ENCODE measurements around the gene C1QTNF2. TPM values are rescaled to one million over a fixed set of nuclear protein-coding genes. Genes with fewer than 3 reads are reported as not detected.
"Not testable (repeated sequence)": the region's sequence is repeated elsewhere in the genome, so short reads cannot be mapped to it uniquely, and the experiment has no call there.

C1QTNF2 gene
- total RNA-seq, 1 experiment from 2014 or later: not detected

DNA sequence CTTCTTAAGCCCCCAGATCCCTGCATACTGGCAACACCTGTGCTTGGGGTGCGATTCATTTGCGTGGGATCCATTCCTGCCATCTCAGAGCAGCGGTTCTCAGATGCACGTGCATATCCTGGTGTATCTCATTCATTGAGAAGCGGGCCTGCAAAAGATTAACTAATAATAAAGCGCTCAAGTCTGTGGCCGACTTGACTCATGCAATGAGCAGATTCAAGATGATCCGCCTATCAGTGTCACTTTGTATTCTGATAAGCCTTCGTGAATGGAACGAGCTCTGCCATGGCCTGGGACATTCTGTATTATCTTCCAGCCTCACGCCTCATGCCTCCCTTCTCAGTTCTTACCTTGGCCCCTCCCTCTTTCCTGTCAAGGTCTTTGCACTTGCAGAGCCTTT is 22.3 kb downstream of the C1QTNF2 start:
- no peaks in the 10 kb centered on the region for H3K27me3 ChIP-seq (ENCODE audit: low read length)
- H3K4me2 ChIP-seq (ENCODE audit: low read depth, low read length, poor library complexity, severe bottlenecking): no peak overlapping the region
- no peak overlapping the region for H3K4me3 ChIP-seq (ENCODE audit: low read length)
- no peaks in the 10 kb centered on the region for H3K36me3 ChIP-seq (ENCODE audit: insufficient read depth, low read length)
- no peaks in the 10 kb centered on the region for H3K9me3 ChIP-seq (ENCODE audit: low read length)
- no peak overlapping the region for H2AFZ ChIP-seq (ENCODE audit: low read length)
- H3K27ac ChIP-seq (ENCODE audit: low read length): no peak overlapping the region
- H3K4me1 ChIP-seq (ENCODE audit: low read length): no peaks in the 10 kb centered on the region
- H3K79me2 ChIP-seq (ENCODE audit: low read length): no peaks in the 10 kb centered on the region
- H4K20me1 ChIP-seq (ENCODE audit: insufficient read depth, low read depth, low read length): no peaks in the 10 kb centered on the region
- no peak for DNase-seq
- H3K9me2 ChIP-seq (replicated peaks; ENCODE audit: insufficient read depth, low read length): no peaks in the 10 kb centered on the region
- H3K9ac ChIP-seq (ENCODE audit: low read length): no peak overlapping the region

DNA sequence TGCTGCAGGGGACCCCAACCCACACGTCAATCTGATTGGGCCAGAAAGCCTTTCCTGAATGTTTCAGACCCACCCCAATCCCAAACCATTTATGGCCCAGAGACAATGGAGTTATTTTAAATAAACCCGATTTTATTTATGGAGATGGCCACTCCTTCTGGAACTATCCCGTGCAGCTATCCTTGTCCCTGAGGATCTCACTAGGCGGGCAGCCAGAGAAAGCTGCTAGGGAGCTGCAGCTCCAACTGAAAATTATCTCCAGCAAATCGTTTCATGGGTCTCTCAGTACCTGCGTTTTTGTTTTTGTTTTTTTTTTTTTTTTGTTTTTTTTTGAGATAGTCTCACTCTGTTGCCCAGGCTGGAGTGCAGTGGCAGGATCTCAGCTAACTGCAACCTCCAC is 23.0 kb downstream of the C1QTNF2 start:
- Histone ChIP-seq H2AFZ (ENCODE audit: low read length) (no peak overlapping the region), H3K4me2 (ENCODE audit: low read depth, low read length, poor library complexity, severe bottlenecking) (no peak overlapping the region), H3K27ac (ENCODE audit: low read length) (no peak overlapping the region), H3K4me3 (ENCODE audit: low read length) (no peak overlapping the region), H4K20me1 (ENCODE audit: insufficient read depth, low read depth, low read length) (no peaks in the 10 kb centered on the region), H3K36me3 (ENCODE audit: insufficient read depth, low read length) (no peaks in the 10 kb centered on the region), H3K4me1 (ENCODE audit: low read length) (no peaks in the 10 kb centered on the region), H3K79me2 (ENCODE audit: low read length) (no peaks in the 10 kb centered on the region), H3K9me3 (ENCODE audit: low read length) (no peaks in the 10 kb centered on the region), H3K9me2 (replicated peaks; ENCODE audit: insufficient read depth, low read length) (no peaks in the 10 kb centered on the region), H3K27me3 (ENCODE audit: low read length) (no peaks in the 10 kb centered on the region), H3K9ac (ENCODE audit: low read length) (no peak overlapping the region)
- DNase-seq: no peak

DNA sequence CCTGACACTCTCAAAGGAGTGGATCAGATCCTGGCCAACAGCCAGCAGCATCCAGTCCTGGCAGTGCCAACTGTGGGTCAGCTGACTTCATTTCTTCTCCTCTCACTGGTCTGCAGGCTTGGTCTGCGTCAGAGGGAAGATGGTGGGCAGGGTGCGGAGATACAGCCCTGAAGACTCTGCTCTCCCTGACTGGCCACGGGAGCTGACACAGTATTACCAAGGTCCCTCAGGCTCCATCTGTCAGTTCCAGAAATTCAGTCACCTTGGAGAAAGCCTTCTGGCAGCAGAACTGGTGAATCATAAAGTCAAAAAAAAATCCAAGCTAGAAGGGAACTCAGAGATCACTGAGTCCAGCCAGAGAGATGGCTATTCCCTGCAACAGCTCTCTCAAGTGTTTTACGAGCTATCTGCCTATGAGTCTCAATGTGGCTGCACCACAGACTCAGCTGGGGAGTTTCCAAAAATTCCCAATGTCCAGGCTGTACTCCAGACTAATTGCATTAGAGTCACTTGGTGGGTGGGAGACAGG is 27.9 kb downstream of the C1QTNF2 start:
- no peaks in the 10 kb centered on the region for H3K4me1 ChIP-seq (ENCODE audit: low read length)
- no peaks in the 10 kb centered on the region for H3K36me3 ChIP-seq (ENCODE audit: insufficient read depth, low read length)

DNA sequence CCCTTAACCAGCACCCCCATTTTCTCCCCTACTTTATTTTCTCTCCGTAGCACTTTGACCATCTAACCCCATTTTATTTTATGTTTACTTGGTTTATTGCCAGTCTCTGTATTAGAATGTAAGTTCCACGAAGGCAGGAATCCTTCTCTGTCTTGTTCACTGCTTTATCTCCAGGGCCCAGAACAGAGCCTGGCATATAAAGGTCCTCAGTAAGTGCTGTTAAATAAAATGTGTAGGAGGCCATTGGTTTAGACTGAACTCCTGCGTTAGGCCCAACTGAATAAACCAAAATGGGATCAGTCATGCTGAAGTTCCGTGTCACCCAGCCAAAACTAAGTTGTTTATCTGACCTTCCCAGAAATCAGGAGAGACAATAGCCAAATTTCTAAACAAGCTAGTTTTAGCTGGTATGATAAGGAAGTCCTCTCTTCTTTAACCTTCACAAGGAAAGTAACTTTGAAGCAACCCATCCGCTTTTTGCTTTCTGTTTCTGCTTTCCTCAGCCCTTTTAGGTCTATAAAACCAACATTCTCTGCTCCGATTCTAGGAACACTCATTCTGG is 29.0 kb downstream of the C1QTNF2 start:
- Histone ChIP-seq H3K27ac (ENCODE audit: low read length) (no peak overlapping the region), H3K79me2 (ENCODE audit: low read length) (no peaks in the 10 kb centered on the region), H3K4me2 (ENCODE audit: low read depth, low read length, poor library complexity, severe bottlenecking) (no peak overlapping the region), H3K36me3 (ENCODE audit: insufficient read depth, low read length) (no peaks in the 10 kb centered on the region), H4K20me1 (ENCODE audit: insufficient read depth, low read depth, low read length) (no peaks in the 10 kb centered on the region), H3K9me3 (ENCODE audit: low read length) (no peaks in the 10 kb centered on the region), H3K9ac (ENCODE audit: low read length) (no peak overlapping the region), H3K27me3 (ENCODE audit: low read length) (no peaks in the 10 kb centered on the region), H3K4me3 (ENCODE audit: low read length) (no peak overlapping the region), H2AFZ (ENCODE audit: low read length) (no peak overlapping the region), H3K9me2 (replicated peaks; ENCODE audit: insufficient read depth, low read length) (no peaks in the 10 kb centered on the region), H3K4me1 (ENCODE audit: low read length) (no peaks in the 10 kb centered on the region)
- DNase-seq: no peak

More for the DNA sequence above, 27.9 kb downstream of the C1QTNF2 start:
- H3K27me3 ChIP-seq (ENCODE audit: low read length): no peaks in the 10 kb centered on the region
- no peaks in the 10 kb centered on the region for H3K9me2 ChIP-seq (replicated peaks; ENCODE audit: insufficient read depth, low read length)
- H3K27ac ChIP-seq (ENCODE audit: low read length): no peak overlapping the region
- no peak for DNase-seq
- no peak overlapping the region for H3K4me3 ChIP-seq (ENCODE audit: low read length)
- no peak overlapping the region for H3K4me2 ChIP-seq (ENCODE audit: low read depth, low read length, poor library complexity, severe bottlenecking)
- no peaks in the 10 kb centered on the region for H3K9me3 ChIP-seq (ENCODE audit: low read length)
- H3K9ac ChIP-seq (ENCODE audit: low read length): no peak overlapping the region
- no peaks in the 10 kb centered on the region for H3K79me2 ChIP-seq (ENCODE audit: low read length)
- H2AFZ ChIP-seq (ENCODE audit: low read length): no peak overlapping the region
- H4K20me1 ChIP-seq (ENCODE audit: insufficient read depth, low read depth, low read length): no peaks in the 10 kb centered on the region

DNA sequence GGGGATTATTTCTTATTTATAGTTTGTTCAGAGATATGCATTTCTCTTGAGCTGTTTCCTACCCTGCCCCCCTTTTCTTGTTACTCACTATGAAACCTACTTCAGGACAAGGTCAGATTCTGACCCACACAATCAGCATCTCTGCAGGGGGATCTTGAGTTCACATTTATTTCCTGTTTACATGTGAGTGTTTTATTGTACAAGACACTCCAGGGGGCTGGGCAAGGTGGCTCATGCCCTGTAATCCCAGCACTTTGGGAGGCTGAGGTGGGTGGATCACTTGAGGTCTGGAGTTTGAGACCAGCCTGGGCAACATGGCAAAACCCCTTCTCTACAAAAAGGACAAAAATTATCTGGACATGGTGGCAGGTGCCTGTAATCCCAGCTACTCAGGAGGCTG is 29.9 kb downstream of the C1QTNF2 start:
- not testable (repeated sequence) for H3K9me2 ChIP-seq (replicated peaks; ENCODE audit: insufficient read depth, low read length); H3K4me1 ChIP-seq (ENCODE audit: low read length); H3K4me2 ChIP-seq (ENCODE audit: low read depth, low read length, poor library complexity, severe bottlenecking); H3K79me2 ChIP-seq (ENCODE audit: low read length); DNase-seq; H3K27me3 ChIP-seq (ENCODE audit: low read length); H3K36me3 ChIP-seq (ENCODE audit: insufficient read depth, low read length); H3K27ac ChIP-seq (ENCODE audit: low read length); H3K9me3 ChIP-seq (ENCODE audit: low read length); H3K4me3 ChIP-seq (ENCODE audit: low read length); H3K9ac ChIP-seq (ENCODE audit: low read length); H4K20me1 ChIP-seq (ENCODE audit: insufficient read depth, low read depth, low read length); H2AFZ ChIP-seq (ENCODE audit: low read length)

DNA sequence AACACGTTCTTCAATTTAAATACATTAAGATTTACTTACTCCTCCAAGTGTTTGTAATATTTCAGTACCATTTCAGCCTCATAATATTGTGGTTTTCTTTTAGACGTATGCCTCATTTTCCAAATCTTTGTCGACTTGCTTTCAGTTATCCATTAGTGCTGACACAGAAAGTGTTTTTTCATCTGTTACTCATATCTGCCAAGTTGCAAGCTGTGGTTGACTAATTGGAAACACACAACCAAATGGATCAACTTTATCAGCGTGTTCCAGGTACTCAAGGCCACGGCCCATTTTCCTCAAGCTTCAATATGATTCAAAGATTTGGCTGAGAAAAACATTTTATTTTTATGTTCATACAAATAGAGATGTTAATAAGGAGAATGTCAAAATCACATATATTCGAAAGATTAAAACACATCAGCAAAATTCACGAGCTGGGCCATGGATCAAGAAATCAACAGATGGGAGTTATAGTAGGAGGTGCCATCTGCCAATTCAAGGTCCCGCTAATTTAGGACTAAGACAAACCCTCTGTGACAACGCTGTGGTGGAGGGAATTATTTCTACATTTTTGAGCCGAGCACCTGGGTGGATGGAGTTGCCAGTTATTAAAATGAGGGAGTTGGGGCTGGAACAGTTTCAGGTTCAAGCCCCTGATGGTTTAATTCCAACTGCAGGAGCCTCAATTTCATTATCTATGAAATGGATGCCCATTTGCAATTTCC is 30.9 kb downstream of the C1QTNF2 start:
- no peaks in the 10 kb centered on the region for H3K9me2 ChIP-seq (replicated peaks; ENCODE audit: insufficient read depth, low read length)
- no peaks in the 10 kb centered on the region for H3K79me2 ChIP-seq (ENCODE audit: low read length)
- H3K9me3 ChIP-seq (ENCODE audit: low read length): no peaks in the 10 kb centered on the region
- no peak overlapping the region for H3K4me3 ChIP-seq (ENCODE audit: low read length)
- no peak for DNase-seq
- no peak overlapping the region for H3K4me2 ChIP-seq (ENCODE audit: low read depth, low read length, poor library complexity, severe bottlenecking)
- no peak overlapping the region for H2AFZ ChIP-seq (ENCODE audit: low read length)
- H3K4me1 ChIP-seq (ENCODE audit: low read length): no peaks in the 10 kb centered on the region
- H3K27ac ChIP-seq (ENCODE audit: low read length): no peak overlapping the region
- no peaks in the 10 kb centered on the region for H3K36me3 ChIP-seq (ENCODE audit: insufficient read depth, low read length)
- no peaks in the 10 kb centered on the region for H4K20me1 ChIP-seq (ENCODE audit: insufficient read depth, low read depth, low read length)
- no peak overlapping the region for H3K9ac ChIP-seq (ENCODE audit: low read length)
- H3K27me3 ChIP-seq (ENCODE audit: low read length): no peaks in the 10 kb centered on the region

DNA sequence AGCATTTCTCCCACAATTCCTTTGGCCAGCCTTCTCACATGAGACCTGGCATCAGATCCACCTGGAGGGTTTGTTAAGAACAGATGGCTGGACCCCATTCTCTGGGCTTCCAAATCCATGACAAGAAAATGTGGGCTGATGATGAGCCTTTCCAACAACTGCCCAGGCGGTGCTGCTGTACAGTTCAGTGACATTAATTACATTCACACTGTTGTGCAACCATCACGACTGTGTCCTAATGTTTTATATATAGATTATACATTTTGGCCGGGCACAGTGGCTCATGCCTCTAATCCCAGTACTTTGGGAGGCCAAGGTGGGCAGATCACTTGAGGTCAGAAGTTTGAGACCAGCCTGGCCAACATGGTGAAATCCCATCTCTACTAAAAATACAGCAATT is 35.7 kb downstream of the C1QTNF2 start:
- H3K9ac ChIP-seq (ENCODE audit: low read length); H3K9me3 ChIP-seq (ENCODE audit: low read length); H3K4me2 ChIP-seq (ENCODE audit: low read depth, low read length, poor library complexity, severe bottlenecking); H3K36me3 ChIP-seq (ENCODE audit: insufficient read depth, low read length); H3K27me3 ChIP-seq (ENCODE audit: low read length); H3K79me2 ChIP-seq (ENCODE audit: low read length); H3K4me3 ChIP-seq (ENCODE audit: low read length); H3K9me2 ChIP-seq (replicated peaks; ENCODE audit: insufficient read depth, low read length); H2AFZ ChIP-seq (ENCODE audit: low read length); DNase-seq; H3K27ac ChIP-seq (ENCODE audit: low read length); H3K4me1 ChIP-seq (ENCODE audit: low read length); H4K20me1 ChIP-seq (ENCODE audit: insufficient read depth, low read depth, low read length): not testable (repeated sequence)

DNA sequence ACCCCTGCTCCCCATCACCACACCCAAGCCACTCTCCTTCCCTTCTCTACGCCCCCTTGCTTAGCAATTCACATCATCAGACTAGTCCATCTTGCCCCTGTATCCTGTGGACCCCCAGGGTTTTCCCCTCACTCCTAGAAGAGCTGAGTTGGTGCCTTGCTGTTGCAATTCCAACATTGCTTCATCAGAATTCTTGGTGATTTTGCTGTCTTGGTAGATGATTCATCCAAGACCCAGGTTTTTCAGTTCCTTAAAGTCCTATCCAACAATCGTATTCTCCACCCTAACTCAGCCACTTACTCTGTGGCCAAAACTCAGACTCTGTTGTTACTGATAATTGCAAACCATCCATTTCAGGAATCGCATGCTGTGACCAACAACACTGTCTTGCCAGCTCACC is 36.7 kb downstream of the C1QTNF2 start:
- Histone ChIP-seq H4K20me1 (ENCODE audit: insufficient read depth, low read depth, low read length) (no peaks in the 10 kb centered on the region), H3K9ac (ENCODE audit: low read length) (no peak overlapping the region), H3K27me3 (ENCODE audit: low read length) (no peaks in the 10 kb centered on the region), H3K79me2 (ENCODE audit: low read length) (no peaks in the 10 kb centered on the region), H3K4me2 (ENCODE audit: low read depth, low read length, poor library complexity, severe bottlenecking) (no peak overlapping the region), H3K9me3 (ENCODE audit: low read length) (no peaks in the 10 kb centered on the region), H3K36me3 (ENCODE audit: insufficient read depth, low read length) (no peaks in the 10 kb centered on the region), H2AFZ (ENCODE audit: low read length) (no peak overlapping the region), H3K27ac (ENCODE audit: low read length) (no peak overlapping the region), H3K9me2 (replicated peaks; ENCODE audit: insufficient read depth, low read length) (no peaks in the 10 kb centered on the region), H3K4me1 (ENCODE audit: low read length) (no peaks in the 10 kb centered on the region), H3K4me3 (ENCODE audit: low read length) (no peak overlapping the region)
- DNase-seq: no peak

All from Karpas-422 (cell line).